ENCODE data around the gene PODXL2. TPM values are rescaled to one million over a fixed set of nuclear protein-coding genes. Genes with fewer than 3 reads are reported as not detected.

PODXL2 gene
- total RNA-seq, 1 donor from 2014 or later, result 10.7 TPM

- Mint-ChIP-seq H3K36me3 (ENCODE audit: low read depth) (peaks cover 3% of the 10 kb centered on the region), H3K9me3 (ENCODE audit: low read depth) (no peaks in the 10 kb centered on the region), H3K27me3 (ENCODE audit: low read depth) (no peaks in the 10 kb centered on the region), H3K27ac (ENCODE audit: unreplicated experiment) (no peak overlapping the region), H3K4me3 (ENCODE audit: unreplicated experiment) (no peak overlapping the region), H3K4me1 (ENCODE audit: low read depth) (peaks cover 6% of the 10 kb centered on the region)
- no peak for TF ChIP-seq CTCF (IDR thresholded peaks at IDR 0.05)
- DNase-seq (ENCODE audit: low spot score), result no peak
Observed at GRCh38 chr3:127682561-127682960, 53.6 kb downstream of the PODXL2 start.

- H3K36me3 Mint-ChIP-seq (ENCODE audit: low read depth), result no peaks in the 10 kb centered on the region
- no peaks in the 10 kb centered on the region for H3K9me3 Mint-ChIP-seq (ENCODE audit: low read depth)
- H3K27me3 Mint-ChIP-seq (ENCODE audit: low read depth), result no peaks in the 10 kb centered on the region
- peak; percentile 72 for DNase-seq (ENCODE audit: low spot score)
- no peak overlapping the region for H3K27ac Mint-ChIP-seq (ENCODE audit: unreplicated experiment)
- TF ChIP-seq CTCF (IDR thresholded peaks at IDR 0.05), result no peak
- H3K4me1 Mint-ChIP-seq (ENCODE audit: low read depth), result peaks cover 6% of the 10 kb centered on the region
- no peak overlapping the region for H3K4me3 Mint-ChIP-seq (ENCODE audit: unreplicated experiment)
Observed at GRCh38 chr3:127684871-127685707, 56.1 kb downstream of the PODXL2 start.

- no peaks in the 10 kb centered on the region for H3K9me3 Mint-ChIP-seq (ENCODE audit: low read depth)
- no peak overlapping the region for H3K4me3 Mint-ChIP-seq (ENCODE audit: unreplicated experiment)
- no peak for TF ChIP-seq CTCF (IDR thresholded peaks at IDR 0.05)
- H3K27ac Mint-ChIP-seq (ENCODE audit: unreplicated experiment), result no peak overlapping the region
- DNase-seq (ENCODE audit: low spot score), result no peak
- no peaks in the 10 kb centered on the region for H3K27me3 Mint-ChIP-seq (ENCODE audit: low read depth)
- H3K4me1 Mint-ChIP-seq (ENCODE audit: low read depth), result peaks cover 6% of the 10 kb centered on the region
- no peaks in the 10 kb centered on the region for H3K36me3 Mint-ChIP-seq (ENCODE audit: low read depth)
Observed at GRCh38 chr3:127685708-127686511, 56.9 kb downstream of the PODXL2 start.

- Mint-ChIP-seq H3K36me3 (ENCODE audit: low read depth) (no peaks in the 10 kb centered on the region), H3K4me3 (ENCODE audit: unreplicated experiment) (no peak overlapping the region), H3K9me3 (ENCODE audit: low read depth) (no peaks in the 10 kb centered on the region), H3K27me3 (ENCODE audit: low read depth) (no peaks in the 10 kb centered on the region), H3K4me1 (ENCODE audit: low read depth) (peaks cover 6% of the 10 kb centered on the region), H3K27ac (ENCODE audit: unreplicated experiment) (no peak overlapping the region)
- no peak for TF ChIP-seq CTCF (IDR thresholded peaks at IDR 0.05)
- no peak for DNase-seq (ENCODE audit: low spot score)
Observed at GRCh38 chr3:127686512-127686894, 57.5 kb downstream of the PODXL2 start.

GRCh38 chr3:127687228-127687737 is 58.3 kb downstream of the PODXL2 start:
- Mint-ChIP-seq H3K27me3 (ENCODE audit: low read depth) (no peaks in the 10 kb centered on the region), H3K4me1 (ENCODE audit: low read depth) (peaks cover 6% of the 10 kb centered on the region), H3K36me3 (ENCODE audit: low read depth) (no peaks in the 10 kb centered on the region), H3K4me3 (ENCODE audit: unreplicated experiment) (no peak overlapping the region), H3K9me3 (ENCODE audit: low read depth) (no peaks in the 10 kb centered on the region), H3K27ac (ENCODE audit: unreplicated experiment) (no peak overlapping the region)
- no peak for TF ChIP-seq CTCF (IDR thresholded peaks at IDR 0.05)
- DNase-seq (ENCODE audit: low spot score), result no peak

Data from chondrocyte (in vitro differentiated cells).